CD4-positive, alpha-beta T cell treated with Interleukin-6 for 4 hours (primary cell): Measurements from ENCODE around the gene ZBTB11.

Experiments used
- DNase-seq: peaks from one replicate; pipeline ENCODE4 v3.0.0-alpha.2; 2020; ENCODE audit warnings: mixed read lengths

ZBTB11 gene

DNA sequence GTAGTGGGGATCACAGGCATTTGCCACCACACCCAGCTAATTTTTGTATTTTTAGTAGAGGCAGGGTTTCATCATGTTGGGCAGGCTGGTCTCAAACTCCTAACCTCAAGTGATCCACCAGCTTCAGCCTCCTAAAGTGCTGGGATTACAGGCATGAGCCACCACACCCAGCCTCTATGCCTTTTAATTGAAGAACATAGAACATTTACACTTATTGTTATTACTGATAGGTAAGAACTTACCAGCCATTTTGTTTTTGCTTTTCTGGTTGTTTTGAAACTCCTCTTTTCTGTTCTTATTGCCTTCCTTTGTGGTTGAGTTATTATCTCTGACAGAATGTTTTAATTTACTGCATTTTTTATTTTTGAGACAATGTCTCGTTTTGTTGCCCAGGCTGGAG is 73.7 kb downstream of the ZBTB11 start:
- no peak for DNase-seq

DNA sequence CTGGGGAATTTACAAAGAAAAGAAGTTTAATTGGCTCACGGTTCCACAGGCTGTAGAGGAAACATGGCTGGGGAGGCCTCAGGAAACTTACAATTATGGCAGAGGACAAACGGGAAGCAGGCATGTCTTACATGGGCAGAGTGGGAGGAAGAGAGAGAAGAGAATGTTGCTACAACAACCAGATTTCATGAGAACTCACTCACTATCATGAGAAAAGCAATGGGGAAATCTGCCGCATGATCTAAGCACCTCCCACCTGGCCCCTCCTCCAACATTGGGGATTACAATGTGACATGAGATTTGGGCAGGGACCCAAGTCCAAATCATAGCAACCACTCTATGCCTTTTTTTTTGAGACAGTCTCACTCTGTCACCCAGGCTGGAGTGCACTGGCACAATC is 74.2 kb downstream of the ZBTB11 start:
- no peak for DNase-seq
